Central memory CD8-positive, alpha-beta T cell (primary cell): ENCODE measurements around the gene CELA2B.
"Not testable (repeated sequence)": the region's sequence is repeated elsewhere in the genome, so short reads cannot be mapped to it uniquely, and the experiment has no call there.

Experiments
- ATAC-seq: fragments of 150-1000 bp; cut with Tn5 transposase; replicated peaks from 2 replicates; pipeline ENCODE4 v1.10.0; 2022; ENCODE audit warnings: mild to moderate bottlenecking, moderate FRiP score, moderate number of reproducible peaks; ENCODE audit not compliant: poor library complexity, severe bottlenecking; ENCODE audit errors: extremely low read depth
- DNase-seq, 2 donors: peaks; one replicate each; pipeline ENCODE4 v3.0.0; 2021; ENCODE audit warnings: low spot score in 2 of 2
- H3K27ac Mint-ChIP-seq: one replicate; pipeline ENCODE4 v1.8.0; 2022; ENCODE audit warnings: low read depth, mild to moderate bottlenecking, moderate library complexity, mixed read lengths
- H3K27me3 Mint-ChIP-seq: one replicate; pipeline ENCODE4 v1.8.0; 2022; ENCODE audit warnings: mixed read lengths
- H3K36me3 Mint-ChIP-seq: one replicate; pipeline ENCODE4 v1.8.0; 2022; ENCODE audit warnings: mild to moderate bottlenecking, moderate library complexity, mixed read lengths; ENCODE audit not compliant: insufficient read depth
- H3K4me1 Mint-ChIP-seq: one replicate; pipeline ENCODE4 v1.8.0; 2022; ENCODE audit warnings: mixed read lengths
- H3K4me3 Mint-ChIP-seq: one replicate; pipeline ENCODE4 v1.8.0; 2022; ENCODE audit warnings: mild to moderate bottlenecking, moderate library complexity, mixed read lengths
- H3K9me3 Mint-ChIP-seq: one replicate; pipeline ENCODE4 v1.8.0; 2022; ENCODE audit warnings: mixed read lengths

The CELA2B gene

GRCh38 chr1:15463064-15463800 lies 12.7 kb upstream of the CELA2B start:
- not testable (repeated sequence) for ATAC-seq, DNase-seq, H3K9me3 Mint-ChIP-seq, H3K27ac Mint-ChIP-seq, H3K36me3 Mint-ChIP-seq, H3K4me1 Mint-ChIP-seq, H3K4me3 Mint-ChIP-seq
- peaks cover 23% of the 10 kb centered on the region for H3K27me3 Mint-ChIP-seq

- not testable (repeated sequence) for H3K4me3 Mint-ChIP-seq, H3K36me3 Mint-ChIP-seq, ATAC-seq, H3K27ac Mint-ChIP-seq, H3K9me3 Mint-ChIP-seq, H3K4me1 Mint-ChIP-seq, DNase-seq
- H3K27me3 Mint-ChIP-seq, result peaks cover 23% of the 10 kb centered on the region
Measured at GRCh38 chr1:15463926-15464322, 12.0 kb upstream of the CELA2B start.

GRCh38 chr1:15465674-15466073 lies 10.2 kb upstream of the CELA2B start:
- Mint-ChIP-seq H3K9me3 (no peaks in the 10 kb centered on the region), H3K36me3 (peaks cover 1% of the 10 kb centered on the region), H3K4me1 (no peaks in the 10 kb centered on the region), H3K27me3 (peaks cover 14% of the 10 kb centered on the region), H3K27ac (no peak overlapping the region), H3K4me3 (no peak overlapping the region)
- DNase-seq, result no peak
- no peak for ATAC-seq

GRCh38 chr1:15466955-15467625 lies 8.8 kb upstream of the CELA2B start:
- H3K36me3 Mint-ChIP-seq, H3K4me1 Mint-ChIP-seq, ATAC-seq, H3K4me3 Mint-ChIP-seq, H3K27ac Mint-ChIP-seq, DNase-seq, H3K9me3 Mint-ChIP-seq: not testable (repeated sequence)
- H3K27me3 Mint-ChIP-seq, result peaks cover 13% of the 10 kb centered on the region

GRCh38 chr1:15468145-15468544 lies 7.8 kb upstream of the CELA2B start:
- Mint-ChIP-seq H3K27me3 (peaks cover 13% of the 10 kb centered on the region), H3K4me1 (no peaks in the 10 kb centered on the region), H3K4me3 (no peak overlapping the region), H3K36me3 (peaks cover 2% of the 10 kb centered on the region), H3K9me3 (no peaks in the 10 kb centered on the region), H3K27ac (no peak overlapping the region)
- DNase-seq (no peak), ATAC-seq (no peak)

GRCh38 chr1:15469361-15469760 lies 6.5 kb upstream of the CELA2B start:
- Mint-ChIP-seq H3K27me3 (peaks cover 13% of the 10 kb centered on the region), H3K36me3 (peaks cover 2% of the 10 kb centered on the region), H3K4me3 (no peak overlapping the region), H3K9me3 (no peaks in the 10 kb centered on the region), H3K4me1 (no peaks in the 10 kb centered on the region), H3K27ac (no peak overlapping the region)
- no peak for ATAC-seq
- DNase-seq, result no peak

- H3K36me3 Mint-ChIP-seq, DNase-seq, ATAC-seq, H3K4me1 Mint-ChIP-seq, H3K9me3 Mint-ChIP-seq, H3K27ac Mint-ChIP-seq, H3K4me3 Mint-ChIP-seq: not testable (repeated sequence)
- H3K27me3 Mint-ChIP-seq, result peaks cover 13% of the 10 kb centered on the region
Measured at GRCh38 chr1:15469821-15470448, 6.0 kb upstream of the CELA2B start.

- H3K27me3 Mint-ChIP-seq, H3K4me1 Mint-ChIP-seq, H3K4me3 Mint-ChIP-seq, H3K9me3 Mint-ChIP-seq, H3K27ac Mint-ChIP-seq, H3K36me3 Mint-ChIP-seq, ATAC-seq, DNase-seq: not testable (repeated sequence)
Measured at GRCh38 chr1:15471067-15471466, 4.8 kb upstream of the CELA2B start.

GRCh38 chr1:15471723-15472122 lies 4.2 kb upstream of the CELA2B start:
- H3K4me3 Mint-ChIP-seq, H3K27ac Mint-ChIP-seq, H3K36me3 Mint-ChIP-seq, DNase-seq, H3K27me3 Mint-ChIP-seq, ATAC-seq, H3K9me3 Mint-ChIP-seq, H3K4me1 Mint-ChIP-seq: not testable (repeated sequence)

- H3K27ac Mint-ChIP-seq, result no peak overlapping the region
- no peak for DNase-seq
- no peak for ATAC-seq
- H3K4me3 Mint-ChIP-seq, result no peak overlapping the region
- H3K9me3 Mint-ChIP-seq, result no peaks in the 10 kb centered on the region
- peaks cover 2% of the 10 kb centered on the region for H3K36me3 Mint-ChIP-seq
- H3K27me3 Mint-ChIP-seq, result no peaks in the 10 kb centered on the region
- no peaks in the 10 kb centered on the region for H3K4me1 Mint-ChIP-seq
Measured at GRCh38 chr1:15472587-15472986, 3.3 kb upstream of the CELA2B start.

GRCh38 chr1:15476927-15477326 lies 1.0 kb downstream of the CELA2B start:
- ATAC-seq, result no peak
- no peak overlapping the region for H3K27ac Mint-ChIP-seq
- no peaks in the 10 kb centered on the region for H3K27me3 Mint-ChIP-seq
- no peaks in the 10 kb centered on the region for H3K9me3 Mint-ChIP-seq
- H3K4me3 Mint-ChIP-seq, result no peak overlapping the region
- no peak for DNase-seq
- no peaks in the 10 kb centered on the region for H3K4me1 Mint-ChIP-seq
- peaks cover 2% of the 10 kb centered on the region for H3K36me3 Mint-ChIP-seq

GRCh38 chr1:15477646-15478212 lies 1.8 kb downstream of the CELA2B start:
- Mint-ChIP-seq H3K9me3 (no peaks in the 10 kb centered on the region), H3K27me3 (no peaks in the 10 kb centered on the region), H3K4me3 (no peak overlapping the region), H3K4me1 (no peaks in the 10 kb centered on the region), H3K27ac (no peak overlapping the region), H3K36me3 (peaks cover 2% of the 10 kb centered on the region)
- DNase-seq (no peak), ATAC-seq (no peak)
